Neutrophil (primary cell): Measurements from ENCODE around the gene MAPRE3.

ENCODE experiments used
- H3K27ac ChIP-seq: fragments of 200-600 bp; sonication (generic); 2 replicates; pipeline ENCODE4 v1.5.1; 2016; ENCODE audit warnings: mild to moderate bottlenecking, moderate library complexity
- H3K27me3 ChIP-seq: fragments of 200-600 bp; sonication (generic); 2 replicates; pipeline ENCODE4 v1.6.0; 2016; ENCODE audit warnings: mild to moderate bottlenecking
- H3K36me3 ChIP-seq: fragments of 200-600 bp; sonication (generic); 2 replicates; pipeline ENCODE4 v1.5.1; 2017
- H3K4me1 ChIP-seq, 2 experiments: fragments of 200-600 bp in 1 of 2; sonication (generic) in 1 of 2; 1 replicate in 1 of 2; 2 replicates in 1 of 2; pipeline versions ENCODE4 v1.5.1 to v1.6.1; 2013 to 2016; ENCODE audit warnings: low read depth in 1 of 2, low read length in 1 of 2, mild to moderate bottlenecking in 1 of 2, moderate library complexity in 1 of 2; ENCODE audit not compliant: control insufficient read depth in 1 of 2, insufficient read depth in 1 of 2
- H3K4me3 ChIP-seq, 2 experiments: fragments of 200-600 bp in 1 of 2; sonication (generic) in 1 of 2; 1 replicate in 1 of 2; 2 replicates in 1 of 2; pipeline ENCODE4 v1.5.1; 2013 to 2016; ENCODE audit warnings: low read depth in 1 of 2, low read length in 1 of 2, mild to moderate bottlenecking in 1 of 2, moderate library complexity in 1 of 2
- H3K9me3 ChIP-seq: fragments of 200-600 bp; sonication (generic); 2 replicates; pipeline ENCODE4 v1.5.1; 2016
- CTCF ChIP-seq: fragments of 200-600 bp; sonication (generic); IDR thresholded peaks from 2 replicates; pipeline ENCODE4 v1.5.1; 2016; ENCODE audit warnings: antibody characterized with exemption

Gene MAPRE3

GRCh38 chr2:26927221-26927620 is 43.2 kb upstream of the MAPRE3 start:
- Histone ChIP-seq H3K27ac (no peak overlapping the region), H3K4me3 (no peak overlapping the region), H3K36me3 (no peaks in the 10 kb centered on the region), H3K9me3 (no peaks in the 10 kb centered on the region), H3K4me1 (no peaks in the 10 kb centered on the region), H3K27me3 (peaks cover 22% of the 10 kb centered on the region)
- no peak for TF ChIP-seq CTCF

GRCh38 chr2:26932974-26933373 is 37.5 kb upstream of the MAPRE3 start:
- H3K27ac ChIP-seq, result no peak overlapping the region
- H3K9me3 ChIP-seq, result no peaks in the 10 kb centered on the region
- peaks cover 42% of the 10 kb centered on the region for H3K27me3 ChIP-seq

GRCh38 chr2:26933431-26934334 is 36.8 kb upstream of the MAPRE3 start:
- no peak for TF ChIP-seq CTCF

More at GRCh38 chr2:26932974-26933373, 37.5 kb upstream of the MAPRE3 start:
- H3K4me3 ChIP-seq, result no peak overlapping the region
- no peaks in the 10 kb centered on the region for H3K36me3 ChIP-seq
- no peak for TF ChIP-seq CTCF
- no peaks in the 10 kb centered on the region for H3K4me1 ChIP-seq

GRCh38 chr2:26934335-26934724 is 36.1 kb upstream of the MAPRE3 start:
- no peaks in the 10 kb centered on the region for H3K36me3 ChIP-seq
- peaks cover 46% of the 10 kb centered on the region for H3K27me3 ChIP-seq
- no peak overlapping the region for H3K27ac ChIP-seq
- no peak for TF ChIP-seq CTCF
- H3K9me3 ChIP-seq, result no peaks in the 10 kb centered on the region
- no peak overlapping the region for H3K4me3 ChIP-seq
- no peaks in the 10 kb centered on the region for H3K4me1 ChIP-seq

More at GRCh38 chr2:26933431-26934334, 36.8 kb upstream of the MAPRE3 start:
- Histone ChIP-seq H3K27me3 (peaks cover 42% of the 10 kb centered on the region), H3K9me3 (no peaks in the 10 kb centered on the region), H3K4me1 (no peaks in the 10 kb centered on the region), H3K36me3 (no peaks in the 10 kb centered on the region), H3K4me3 (no peak overlapping the region), H3K27ac (no peak overlapping the region)

- H3K36me3 ChIP-seq, result no peaks in the 10 kb centered on the region
- no peaks in the 10 kb centered on the region for H3K4me1 ChIP-seq
- H3K4me3 ChIP-seq, result no peak overlapping the region
- H3K9me3 ChIP-seq, result no peaks in the 10 kb centered on the region
- TF ChIP-seq CTCF, result no peak
- H3K27me3 ChIP-seq, result peaks cover 46% of the 10 kb centered on the region
- H3K27ac ChIP-seq, result no peak overlapping the region
These were observed 35.5 kb upstream of the MAPRE3 start for GRCh38 chr2:26934985-26935384.
